ENCODE measurements around the gene ANO2.

The ANO2 gene

GRCh38 chr12:5535541-5535940 is 409.5 kb downstream of the ANO2 start:
- in situ Hi-C loops (cut with HindIII; ENCODE audit: low sequenced_read_pairs) = no loop called here
- no peak for TF ChIP-seq CTCF (IDR thresholded peaks at IDR 0.05; ENCODE audit: low read depth, low read length)
- no peak overlapping the region for H3K4me3 ChIP-seq (ENCODE audit: low read depth, low read length)
- no peak for DNase-seq (ENCODE audit: low read depth, low spot score)

GRCh38 chr12:5534426-5535199 is 410.4 kb downstream of the ANO2 start:
- in situ Hi-C loops (cut with HindIII; ENCODE audit: low sequenced_read_pairs) = no loop called here
- H3K4me3 ChIP-seq (ENCODE audit: low read depth, low read length) = no peak overlapping the region
- no peak for TF ChIP-seq CTCF (IDR thresholded peaks at IDR 0.05; ENCODE audit: low read depth, low read length)
- no peak for DNase-seq (ENCODE audit: low read depth, low spot score)

GRCh38 chr12:5533368-5533767 is 411.7 kb downstream of the ANO2 start:
- DNase-seq (ENCODE audit: low read depth, low spot score) = no peak
- in situ Hi-C loops (cut with HindIII; ENCODE audit: low sequenced_read_pairs) = no loop called here
- H3K4me3 ChIP-seq (ENCODE audit: low read depth, low read length) = no peak overlapping the region

GRCh38 chr12:5525783-5526367 is 419.2 kb downstream of the ANO2 start:
- in situ Hi-C loops (cut with HindIII; ENCODE audit: low sequenced_read_pairs) = no loop called here
- H3K4me3 ChIP-seq (ENCODE audit: low read depth, low read length) = no peak overlapping the region
- DNase-seq (ENCODE audit: low read depth, low spot score) = no peak
- TF ChIP-seq CTCF (IDR thresholded peaks at IDR 0.05; ENCODE audit: low read depth, low read length) = no peak

More at GRCh38 chr12:5533368-5533767, 411.7 kb downstream of the ANO2 start:
- TF ChIP-seq CTCF (IDR thresholded peaks at IDR 0.05; ENCODE audit: low read depth, low read length) = no peak

GRCh38 chr12:5524769-5525436 is 420.2 kb downstream of the ANO2 start:
- in situ Hi-C loops (cut with HindIII; ENCODE audit: low sequenced_read_pairs) = no loop called here
- H3K4me3 ChIP-seq (ENCODE audit: low read depth, low read length) = no peak overlapping the region
- no peak for TF ChIP-seq CTCF (IDR thresholded peaks at IDR 0.05; ENCODE audit: low read depth, low read length)
- DNase-seq (ENCODE audit: low read depth, low spot score) = no peak

- no peak for TF ChIP-seq CTCF (IDR thresholded peaks at IDR 0.05; ENCODE audit: low read depth, low read length)
- in situ Hi-C loops (cut with HindIII; ENCODE audit: low sequenced_read_pairs) = no loop called here
- DNase-seq (ENCODE audit: low read depth, low spot score) = no peak
- no peak overlapping the region for H3K4me3 ChIP-seq (ENCODE audit: low read depth, low read length)
Measured at GRCh38 chr12:5524116-5524768, 420.8 kb downstream of the ANO2 start.
